HG02798 (cell line): ENCODE measurements around the gene SLC6A6.

ENCODE experiments used
- ATAC-seq: cut with Tn5 transposase; IDR thresholded peaks from one replicate; pipeline ENCODE4 v1.9.1; 2021; ENCODE audit warnings: mild to moderate bottlenecking; ENCODE audit not compliant: unreplicated experiment, poor library complexity

Gene SLC6A6

GRCh38 chr3:14477311-14477935 is 75.0 kb downstream of the SLC6A6 start:
- no peak for ATAC-seq

DNA sequence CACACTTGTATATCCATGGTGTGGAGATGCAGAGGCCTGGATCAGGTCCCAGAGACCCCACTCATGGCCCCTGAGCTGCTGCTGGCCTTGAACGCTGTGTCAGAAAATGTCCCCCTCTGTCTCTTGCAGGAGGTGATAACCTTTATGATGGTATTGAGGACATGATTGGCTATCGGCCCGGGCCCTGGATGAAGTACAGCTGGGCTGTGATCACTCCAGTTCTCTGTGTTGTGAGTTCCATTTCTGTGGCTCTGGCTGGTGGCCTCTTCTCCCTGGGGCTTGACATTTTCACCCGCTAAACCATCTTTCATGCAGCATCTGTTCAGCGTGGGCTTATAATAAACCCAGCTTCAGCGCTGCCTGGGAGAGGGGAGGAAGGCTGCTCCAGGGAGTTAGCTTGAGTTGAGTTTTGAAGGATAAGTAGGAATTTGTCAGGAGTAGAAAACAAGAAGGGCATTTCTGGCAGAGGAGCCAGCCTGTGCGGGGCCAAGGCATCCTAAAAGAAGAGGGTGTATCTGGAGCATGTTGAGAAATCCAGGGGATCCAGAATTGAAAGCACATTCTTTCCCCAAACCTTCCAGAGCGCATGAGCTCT is 76.6 kb downstream of the SLC6A6 start:
- no peak for ATAC-seq

- no peak for ATAC-seq
These were observed 77.2 kb downstream of the SLC6A6 start for GRCh38 chr3:14479591-14479990.

- no peak for ATAC-seq
These were observed 78.0 kb downstream of the SLC6A6 start for GRCh38 chr3:14480207-14481017.

- no peak for ATAC-seq
These were observed 78.7 kb downstream of the SLC6A6 start for GRCh38 chr3:14481018-14481645.

GRCh38 chr3:14481646-14482036 is 79.2 kb downstream of the SLC6A6 start:
- ATAC-seq: no peak

- no peak for ATAC-seq
These were observed 79.9 kb downstream of the SLC6A6 start for GRCh38 chr3:14482271-14482721.

GRCh38 chr3:14483286-14483685 is 80.9 kb downstream of the SLC6A6 start:
- no peak for ATAC-seq

- no peak for ATAC-seq
These were observed 82.3 kb downstream of the SLC6A6 start for GRCh38 chr3:14484741-14485140.

DNA sequence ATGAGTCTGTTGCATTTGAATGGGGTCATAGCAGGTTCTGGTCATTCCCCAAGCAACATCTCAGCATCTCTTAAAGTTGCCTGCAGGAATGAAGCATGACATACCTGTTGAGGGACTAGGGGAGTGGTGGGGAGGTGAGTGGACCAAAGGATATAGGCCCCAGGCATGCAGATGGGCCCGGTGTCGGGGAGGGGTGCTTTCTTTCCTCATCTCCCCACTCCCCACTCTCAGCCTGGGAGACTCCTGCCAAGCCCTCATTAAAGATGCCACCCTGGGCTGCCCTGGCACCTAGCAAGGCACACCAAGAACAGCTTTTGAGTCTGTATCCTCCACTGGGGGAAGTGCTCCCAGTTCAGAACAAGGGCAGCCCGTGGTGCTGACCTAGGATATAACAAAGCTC is 83.6 kb downstream of the SLC6A6 start:
- no peak for ATAC-seq

DNA sequence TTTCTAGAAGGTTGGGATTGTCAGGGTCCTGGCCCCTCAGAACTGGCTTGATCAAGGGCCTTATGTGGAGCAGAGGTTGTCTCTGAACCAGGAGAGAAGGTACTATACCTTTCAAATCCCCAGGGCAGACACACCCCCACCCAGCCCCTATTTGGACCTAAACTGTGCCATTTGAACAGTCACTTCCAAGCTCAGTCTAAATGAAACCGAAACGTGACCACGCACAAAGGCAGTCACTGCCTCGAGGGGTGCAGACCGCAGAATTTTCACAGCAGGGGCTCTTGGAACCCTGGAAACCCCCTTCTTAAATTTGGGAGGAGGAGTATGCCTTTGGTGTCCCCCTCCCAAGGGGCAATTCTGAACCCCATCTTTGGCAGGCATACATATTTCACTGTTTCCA is 84.1 kb downstream of the SLC6A6 start:
- peak; percentile 64 for ATAC-seq

GRCh38 chr3:14487086-14487485 is 84.7 kb downstream of the SLC6A6 start:
- ATAC-seq: no peak

DNA sequence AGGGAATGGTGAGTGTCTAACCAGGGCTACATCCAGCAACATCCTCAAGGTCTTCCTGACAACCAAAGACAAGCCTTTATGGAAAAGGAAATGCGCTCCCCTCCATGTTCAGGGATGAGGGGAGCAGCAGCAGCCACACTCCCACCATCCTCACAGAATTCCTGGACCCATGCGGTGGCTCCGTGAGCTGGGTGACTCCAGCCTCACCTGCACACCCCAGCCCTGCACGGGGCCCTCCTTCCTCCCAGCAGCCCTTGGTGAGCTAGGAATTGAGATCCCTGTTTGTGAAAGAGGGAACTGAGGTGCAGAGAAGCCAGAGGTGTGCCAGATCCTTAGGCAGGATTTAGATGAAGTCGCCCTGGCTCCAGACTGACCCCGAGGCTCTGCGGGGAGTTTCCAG is 85.4 kb downstream of the SLC6A6 start:
- ATAC-seq: no peak

DNA sequence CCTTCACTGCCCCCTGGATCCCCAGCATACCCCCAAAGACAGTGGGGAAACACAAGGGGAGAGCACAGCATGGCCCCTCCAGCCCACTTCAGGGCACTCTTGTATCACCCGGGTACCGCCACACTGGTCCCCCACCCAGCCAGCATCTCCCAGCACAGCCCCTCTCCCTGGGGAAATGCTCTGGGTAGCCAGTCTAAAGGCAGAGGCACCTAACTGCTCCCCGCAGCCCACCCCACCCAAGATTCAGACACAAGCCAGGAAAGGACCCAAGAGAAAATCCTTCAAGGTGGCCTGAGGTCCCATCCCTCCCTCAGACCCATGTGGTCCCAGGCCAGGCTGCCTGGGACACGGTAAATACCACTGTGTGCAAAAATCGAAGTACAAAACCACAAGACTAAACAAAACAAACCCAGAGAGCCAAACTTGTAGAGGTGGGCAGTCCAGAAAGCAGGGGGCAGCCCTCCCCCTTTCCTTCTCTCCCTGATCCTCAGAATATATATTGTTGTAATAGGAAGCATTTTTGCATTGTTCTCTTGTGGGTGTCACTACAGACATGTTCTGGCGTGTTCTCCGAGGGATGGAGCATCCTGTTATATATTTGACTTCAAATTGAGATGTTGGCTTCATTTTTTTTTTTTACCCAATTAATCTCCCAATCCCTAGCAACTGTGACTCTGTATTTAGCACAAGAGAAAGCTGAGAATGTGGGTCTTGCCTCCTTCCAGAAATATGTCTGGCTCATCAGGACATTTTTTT is 86.1 kb downstream of the SLC6A6 start:
- no peak for ATAC-seq

DNA sequence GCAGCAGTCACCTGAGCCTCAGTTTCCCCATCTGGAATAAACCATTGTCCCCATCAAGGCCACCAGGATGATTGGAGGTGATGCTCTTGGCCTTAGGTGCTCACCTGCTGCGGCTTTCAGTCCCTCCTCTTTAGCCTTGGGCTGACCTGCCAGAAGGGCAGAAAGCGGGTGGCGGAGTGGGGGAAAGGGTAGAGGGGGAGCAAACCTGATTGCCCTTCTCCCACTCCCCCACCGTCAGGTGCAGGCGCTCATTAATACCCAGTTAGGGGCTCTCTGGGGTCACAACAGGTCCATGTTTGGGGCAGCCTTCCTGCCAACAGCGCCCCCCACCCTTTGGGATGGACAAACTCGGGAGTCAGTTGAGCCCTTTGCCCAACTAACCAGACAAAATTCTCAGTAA is 87.2 kb downstream of the SLC6A6 start:
- no peak for ATAC-seq

- no peak for ATAC-seq
These were observed 87.8 kb downstream of the SLC6A6 start for GRCh38 chr3:14490255-14490654.

- no peak for ATAC-seq
These were observed 88.4 kb downstream of the SLC6A6 start for GRCh38 chr3:14490831-14491230.

- no peak for ATAC-seq
These were observed 89.2 kb downstream of the SLC6A6 start for GRCh38 chr3:14491396-14492190.
